ENCODE results near the gene TTC3.
"Not testable (repeated sequence)": the region's sequence is repeated elsewhere in the genome, so short reads cannot be mapped to it uniquely, and the experiment has no call there.

Gene TTC3

DNA sequence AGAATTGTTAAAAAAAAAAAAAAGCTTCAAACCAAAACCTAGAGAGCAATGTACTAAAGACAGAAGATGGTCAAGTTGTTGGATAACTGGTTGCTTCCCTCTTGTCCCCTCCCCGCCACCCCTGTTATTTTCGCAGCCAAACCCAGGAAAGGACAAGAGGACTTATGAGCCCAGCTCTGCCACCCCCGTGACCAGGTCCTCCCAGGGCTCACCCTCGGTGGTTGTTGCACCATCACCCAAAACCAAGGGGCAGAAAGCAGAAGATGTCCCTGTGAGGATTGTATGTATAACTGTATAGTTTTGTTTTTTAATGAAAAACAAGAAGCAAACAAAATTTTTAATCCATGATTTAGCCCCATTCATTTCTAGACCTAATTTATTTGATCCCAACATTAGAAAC is 124.7 kb downstream of the TTC3 start:
- no peak for DNase-seq

DNA sequence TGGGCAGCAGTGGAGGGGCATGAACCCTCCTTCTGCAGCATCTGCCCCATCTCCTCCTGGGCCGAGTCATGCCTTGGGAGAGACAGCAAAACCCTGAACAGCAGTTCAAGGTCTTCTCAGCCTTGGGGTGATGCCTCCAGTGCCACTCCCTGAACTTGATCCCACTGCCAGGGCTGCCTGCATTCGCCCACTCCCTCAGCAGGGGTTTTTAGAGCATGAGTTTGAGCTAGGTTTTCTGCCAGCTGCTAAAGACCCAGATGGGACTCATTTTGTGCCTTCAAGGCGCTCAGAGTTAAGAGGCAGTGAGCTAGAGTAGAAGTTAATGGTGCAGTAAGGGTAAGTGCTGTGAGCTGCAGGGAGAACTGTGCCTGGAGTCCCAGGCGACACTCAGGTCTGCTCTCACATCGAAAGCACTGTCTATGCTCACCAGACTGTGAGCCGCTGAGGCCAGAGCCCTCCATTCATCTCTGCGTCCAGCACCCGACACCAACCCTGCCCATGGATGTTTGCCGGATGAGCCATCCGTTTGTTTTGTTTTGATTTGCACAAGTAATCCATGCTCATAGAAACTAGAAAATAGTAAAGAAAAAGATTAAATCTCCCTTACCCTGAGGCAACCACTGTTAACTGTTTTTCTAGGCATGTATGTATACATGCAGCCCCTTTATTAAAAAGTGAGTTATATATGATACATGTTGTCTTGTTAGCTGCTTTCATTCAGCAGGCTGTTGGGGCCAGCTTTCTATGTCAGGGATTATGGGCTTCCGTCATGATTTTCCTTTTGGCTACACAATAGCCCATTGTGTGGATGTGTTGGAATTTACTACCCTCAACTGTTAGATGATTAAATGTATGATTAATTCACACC is 126.2 kb downstream of the TTC3 start:
- DNase-seq, result no peak

DNA sequence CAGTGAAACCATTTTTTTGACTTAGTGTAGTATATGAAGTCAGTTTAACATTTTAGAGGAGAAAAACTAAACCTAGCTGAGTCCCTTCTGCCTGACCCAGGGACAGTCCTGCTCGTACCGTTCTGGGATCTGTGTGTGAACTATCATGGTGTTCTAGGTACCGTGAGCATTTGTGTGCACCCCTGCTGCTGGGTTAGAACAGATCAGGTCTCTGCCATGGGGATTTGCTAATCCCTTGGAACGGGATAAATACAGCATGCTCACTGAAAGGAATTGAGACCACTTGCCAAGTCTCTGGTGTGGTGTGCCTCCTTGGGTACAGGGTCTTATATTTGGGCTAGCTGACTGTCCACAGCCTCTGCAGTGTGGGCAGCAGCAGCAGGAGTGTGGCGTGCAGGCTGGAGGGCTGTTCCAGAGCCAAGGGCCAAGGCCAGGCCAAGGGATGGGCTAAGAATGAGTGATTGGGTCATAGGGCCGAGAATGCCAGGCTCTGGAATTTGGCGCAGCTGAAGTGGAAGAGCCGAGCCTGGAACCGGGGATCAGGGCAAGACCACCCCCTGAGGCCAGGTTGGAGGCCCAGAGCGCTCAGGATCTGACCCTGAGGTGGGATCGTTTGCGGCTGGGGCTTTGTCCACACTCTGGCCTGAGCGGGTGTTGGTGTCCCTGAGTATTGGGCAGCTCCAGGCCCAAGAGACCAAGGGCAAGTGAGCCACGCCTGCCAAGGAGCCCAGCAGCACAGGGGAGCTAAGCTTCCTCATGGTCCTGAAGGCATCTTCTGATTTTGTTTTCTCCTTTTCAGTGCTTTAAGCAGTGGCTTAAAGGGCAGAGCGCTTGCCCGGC is 127.8 kb downstream of the TTC3 start:
- no peak for DNase-seq

DNA sequence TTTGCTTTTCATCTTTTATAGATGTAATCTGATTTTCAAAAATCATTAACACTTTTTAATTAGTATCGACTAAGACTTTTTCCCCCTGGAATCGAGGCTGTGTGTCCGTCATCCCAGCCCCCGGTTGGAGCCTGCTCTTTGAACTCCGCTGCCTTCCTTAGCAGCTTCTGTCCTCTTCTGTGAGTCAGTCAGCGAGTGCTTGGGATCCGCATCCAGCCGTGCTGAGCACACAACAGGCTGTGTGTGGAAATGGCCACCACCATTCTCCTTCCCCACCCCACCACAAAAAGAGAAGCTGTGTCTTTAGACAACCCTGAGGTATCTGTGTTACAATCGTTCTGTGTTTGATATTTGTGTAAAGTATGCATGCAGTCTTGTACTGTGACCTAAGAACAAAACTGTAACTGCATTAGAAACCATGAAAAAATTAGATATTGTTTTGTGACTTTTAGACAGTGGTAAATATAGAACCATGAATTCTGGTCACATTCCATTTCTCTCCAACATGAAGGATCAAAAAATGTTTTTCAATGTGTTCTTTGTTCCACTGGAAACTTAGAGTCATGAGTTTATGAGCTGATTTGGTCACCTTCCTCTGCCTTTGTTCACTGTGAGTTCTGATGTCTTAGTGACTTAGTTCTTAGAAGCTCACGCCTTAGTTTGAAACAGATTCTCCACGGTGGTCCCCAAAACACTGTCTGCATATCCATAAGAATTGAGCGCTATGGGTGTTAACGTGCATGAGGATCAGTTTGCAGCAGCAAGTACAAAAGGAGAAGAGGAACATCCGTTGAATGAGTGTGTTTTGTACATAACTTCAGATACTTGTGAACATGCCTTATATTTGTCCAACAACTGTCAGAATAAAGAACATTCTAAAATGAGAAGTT is 129.4 kb downstream of the TTC3 start:
- no peak for DNase-seq

DNA sequence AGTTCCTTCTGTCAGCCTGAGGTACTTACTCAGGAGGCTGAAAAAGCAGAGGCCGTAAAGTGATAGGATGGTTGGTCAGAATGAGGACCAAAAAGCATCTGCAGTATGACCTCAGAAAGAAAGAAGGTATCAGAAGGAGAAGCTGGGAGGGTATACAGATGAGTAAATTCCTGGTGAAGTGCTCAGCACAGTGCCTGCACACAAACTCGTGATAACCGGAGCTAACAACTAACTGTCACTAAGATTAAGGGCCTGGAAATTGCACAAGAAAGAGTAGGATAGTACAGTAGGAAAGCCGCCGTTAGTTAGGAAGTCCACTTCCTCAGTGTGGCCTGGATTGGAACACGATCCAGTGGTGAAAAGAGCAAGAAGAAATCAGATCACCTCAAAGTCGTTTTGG is 131.5 kb downstream of the TTC3 start:
- no peak for DNase-seq

DNA sequence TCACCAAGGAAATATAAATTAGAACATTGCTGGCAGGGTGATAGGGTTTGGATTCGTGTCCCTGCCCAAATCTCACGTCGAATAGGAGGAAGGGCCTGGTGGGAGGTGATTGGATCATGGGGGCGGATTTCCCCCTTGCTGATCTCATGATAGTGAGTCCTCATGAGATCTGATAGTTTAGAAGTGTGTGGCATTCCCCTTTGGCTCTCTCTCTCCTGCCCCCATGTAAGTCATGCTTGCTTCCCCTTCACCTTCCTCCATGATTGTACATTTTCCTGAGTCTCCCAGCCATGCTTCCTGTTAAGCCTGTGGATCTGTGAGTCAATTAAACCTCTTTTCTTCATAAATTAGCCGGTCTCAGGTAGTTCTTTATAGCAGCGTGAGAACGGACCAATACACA is 133.4 kb downstream of the TTC3 start:
- DNase-seq, result no peak

DNA sequence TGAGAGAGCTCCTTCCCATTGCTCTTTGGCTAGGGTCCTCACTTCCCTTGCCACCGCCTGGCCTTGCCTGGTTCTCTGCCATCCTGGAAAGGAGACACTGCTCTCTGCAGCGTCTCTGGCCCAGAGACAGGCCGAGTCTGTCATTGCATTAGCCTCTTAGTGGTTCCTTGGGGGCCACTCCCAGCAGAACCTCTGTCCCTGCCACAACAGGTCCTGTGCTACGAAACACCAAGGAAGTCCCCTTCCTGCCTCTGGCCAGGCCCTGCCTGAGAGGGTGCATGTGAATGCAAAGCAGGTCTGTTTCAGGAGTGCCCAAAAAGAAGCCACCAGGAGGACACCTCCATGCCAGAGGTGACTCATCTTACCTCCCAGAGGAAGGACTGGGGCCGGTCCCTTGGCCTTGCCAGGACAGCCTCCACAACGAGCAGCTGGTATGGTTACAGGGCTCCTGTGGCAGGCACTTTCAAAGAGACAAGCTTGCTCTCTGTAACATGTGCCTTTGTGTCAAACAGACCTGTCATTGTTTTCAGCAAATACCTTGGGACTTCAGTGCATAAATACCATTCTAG is 134.5 kb downstream of the TTC3 start:
- DNase-seq, result no peak

DNA sequence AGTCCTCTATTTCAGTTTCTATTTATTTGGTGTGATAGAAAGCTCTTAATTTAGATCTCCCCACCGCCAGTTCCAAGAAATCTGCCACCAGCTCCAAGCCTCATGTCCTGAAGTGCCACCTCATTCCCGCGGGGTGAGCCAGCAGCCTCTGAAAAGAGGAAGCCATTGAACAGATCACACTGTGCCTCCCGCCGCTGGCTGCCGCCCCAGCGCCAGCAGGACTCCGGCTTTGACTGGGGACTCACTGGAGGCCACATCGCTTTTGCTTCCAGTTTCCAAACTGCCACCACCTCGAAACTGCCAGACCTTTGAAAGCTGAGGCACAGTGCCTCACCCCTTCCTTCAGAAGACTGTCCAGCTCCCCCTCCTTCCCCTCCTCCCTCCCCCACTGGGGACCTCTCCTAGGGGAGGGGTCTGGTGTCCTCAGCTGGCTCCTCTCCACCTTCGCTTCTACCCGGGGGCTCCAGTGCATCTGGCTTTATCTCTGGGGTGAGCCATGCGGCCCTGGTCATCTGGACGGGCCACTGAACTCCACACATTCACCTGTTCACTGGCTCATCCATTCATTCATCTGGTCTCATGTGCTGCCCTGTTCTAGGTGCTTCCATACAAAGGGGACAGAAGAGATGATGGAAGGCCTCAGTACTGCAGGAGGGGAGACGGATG is 135.1 kb downstream of the TTC3 start:
- peak in 1 of 2 donors; percentile 64 for DNase-seq

DNA sequence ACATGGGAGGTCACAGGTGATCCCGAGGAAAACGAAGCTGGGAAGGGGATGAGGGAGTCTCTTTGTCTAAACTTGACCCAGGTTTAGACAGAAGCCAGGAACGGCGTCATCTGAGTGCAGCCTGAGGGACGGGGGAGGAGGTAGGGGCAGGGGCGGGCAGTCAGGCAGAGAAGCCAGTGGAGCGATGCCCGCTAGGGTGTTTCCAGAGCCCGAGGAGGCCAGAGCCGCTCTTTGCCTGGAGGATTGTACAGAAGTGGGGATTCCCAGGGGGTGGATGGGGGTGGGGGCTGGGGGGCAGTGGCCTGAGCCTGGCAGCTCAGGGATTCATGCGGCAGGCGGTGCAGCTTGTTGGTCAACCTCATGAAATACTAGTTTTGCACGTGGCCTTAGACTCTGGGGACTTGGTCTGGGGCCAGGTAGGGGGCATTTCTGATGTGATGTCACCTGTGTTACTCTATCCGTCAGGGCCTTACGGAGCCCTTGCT is 135.7 kb downstream of the TTC3 start:
- peak in 1 of 2 donors; percentile 38 for DNase-seq

DNA sequence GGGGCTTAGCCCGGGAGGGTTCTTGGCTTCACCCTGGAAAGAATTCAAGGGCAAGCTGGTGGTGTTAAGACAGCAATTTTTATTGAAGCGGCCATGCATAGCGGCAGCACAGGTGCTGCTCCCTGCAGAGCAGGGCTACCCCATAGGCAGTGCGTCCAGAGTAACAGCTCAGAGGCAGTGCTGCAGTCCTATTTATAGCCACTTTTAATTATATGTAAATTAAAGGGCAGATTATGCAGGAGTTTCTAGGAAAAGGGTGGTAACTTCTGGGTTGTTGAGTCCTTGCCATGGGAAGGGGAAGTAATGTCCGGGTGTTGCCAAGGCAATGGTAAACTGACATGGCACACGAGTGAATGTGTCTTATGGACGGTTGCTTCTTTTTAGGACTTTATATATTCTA is 137.1 kb downstream of the TTC3 start:
- no peak for DNase-seq

DNA sequence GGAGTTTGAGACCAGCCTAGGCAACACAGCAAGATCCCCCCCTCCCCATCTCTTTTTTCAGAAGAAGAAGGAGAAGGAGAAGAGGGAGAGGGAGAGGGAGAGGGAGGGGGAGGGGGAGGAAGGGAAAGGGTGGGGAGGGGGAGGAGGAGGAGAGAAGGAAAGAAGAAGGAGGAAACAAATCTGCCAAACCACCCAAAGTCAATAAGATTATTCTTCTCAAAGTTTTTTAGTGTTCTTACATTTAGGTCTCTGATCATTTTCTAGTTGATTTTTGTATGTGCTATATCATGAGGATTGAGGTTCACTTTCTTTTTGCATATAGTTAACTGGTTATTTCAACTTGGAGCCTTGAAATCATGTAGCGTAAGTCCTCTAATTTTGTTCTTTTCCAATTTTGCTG is 137.7 kb downstream of the TTC3 start:
- no peak for DNase-seq

DNA sequence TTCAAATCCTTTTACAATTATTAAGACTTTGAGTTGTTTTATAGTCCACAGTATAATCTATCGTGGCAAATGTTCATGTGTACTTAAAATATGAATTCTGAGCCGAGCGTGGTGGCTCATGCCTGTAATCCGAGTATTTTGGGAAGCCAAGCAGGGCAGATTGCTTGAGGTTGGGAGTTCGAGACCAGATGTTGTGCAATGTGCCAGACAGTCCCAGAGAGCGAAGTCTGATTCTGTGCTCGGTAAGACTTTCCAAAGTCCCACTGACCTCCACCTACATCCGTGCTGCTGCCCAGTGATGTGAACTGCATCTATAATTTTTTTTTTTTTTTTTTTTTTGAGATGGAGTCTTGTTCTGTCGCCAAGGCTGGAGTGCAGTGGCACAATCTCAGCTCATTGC is 141.9 kb downstream of the TTC3 start:
- no peak for DNase-seq

DNA sequence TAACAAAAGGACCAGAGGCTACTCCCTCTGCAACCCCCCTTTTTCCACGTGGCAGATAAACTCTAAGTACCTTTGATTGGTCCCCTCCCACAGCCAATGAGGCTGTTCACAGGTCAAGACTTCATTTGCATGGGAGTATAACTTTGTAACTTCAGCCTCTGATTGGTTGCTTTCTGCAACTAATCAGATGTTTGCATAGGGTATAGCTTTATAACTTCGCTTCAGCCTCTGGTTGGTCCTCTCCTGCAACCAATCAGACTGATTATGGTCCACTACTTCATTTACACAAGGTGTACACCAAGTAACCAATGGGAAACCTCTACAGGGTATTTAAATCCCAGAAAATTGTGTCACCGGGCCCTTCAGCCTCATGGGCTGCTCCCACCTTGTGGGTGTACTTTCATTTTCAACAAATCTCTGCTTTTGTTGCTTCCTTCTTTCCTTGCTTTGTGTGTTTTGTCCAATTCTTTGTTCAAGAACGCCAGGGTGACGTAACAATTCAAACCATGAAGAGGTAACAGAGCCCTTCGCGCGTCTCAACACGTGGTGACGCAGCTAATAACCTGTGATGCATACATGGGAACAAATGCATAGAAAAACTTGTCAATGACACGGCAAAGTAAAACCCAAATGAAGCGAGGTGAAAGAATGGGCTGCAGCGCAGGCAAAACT is 146.8 kb downstream of the TTC3 start:
- peak; percentile 31 to 36 for DNase-seq

DNA sequence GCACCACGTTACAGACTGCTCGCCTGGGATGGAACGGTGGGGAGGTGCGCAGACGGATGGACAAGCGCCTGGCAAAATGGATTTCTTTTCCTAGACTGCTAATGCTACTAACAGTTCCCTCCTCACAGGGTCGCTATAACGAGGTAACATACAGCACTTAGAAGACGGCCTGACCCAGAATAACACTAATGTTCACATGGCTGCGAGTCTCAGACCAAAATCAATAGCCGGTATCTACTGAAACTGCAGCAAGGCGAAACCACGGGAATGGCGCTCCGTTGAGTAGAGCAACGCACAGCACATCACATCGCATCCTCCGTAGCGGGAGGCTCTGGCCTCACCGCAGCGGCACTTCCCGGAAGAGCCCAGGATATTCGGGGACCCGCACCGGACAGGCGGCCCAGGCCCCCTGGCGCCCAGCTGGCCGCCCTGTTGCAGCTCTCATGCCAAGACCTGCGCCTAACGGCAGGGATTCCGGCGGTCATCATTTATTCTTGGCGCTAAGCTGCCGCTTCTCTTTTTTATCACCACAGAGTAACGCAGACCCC is 147.5 kb downstream of the TTC3 start:
- DNase-seq, result peak in 1 of 2 donors; percentile 12

DNA sequence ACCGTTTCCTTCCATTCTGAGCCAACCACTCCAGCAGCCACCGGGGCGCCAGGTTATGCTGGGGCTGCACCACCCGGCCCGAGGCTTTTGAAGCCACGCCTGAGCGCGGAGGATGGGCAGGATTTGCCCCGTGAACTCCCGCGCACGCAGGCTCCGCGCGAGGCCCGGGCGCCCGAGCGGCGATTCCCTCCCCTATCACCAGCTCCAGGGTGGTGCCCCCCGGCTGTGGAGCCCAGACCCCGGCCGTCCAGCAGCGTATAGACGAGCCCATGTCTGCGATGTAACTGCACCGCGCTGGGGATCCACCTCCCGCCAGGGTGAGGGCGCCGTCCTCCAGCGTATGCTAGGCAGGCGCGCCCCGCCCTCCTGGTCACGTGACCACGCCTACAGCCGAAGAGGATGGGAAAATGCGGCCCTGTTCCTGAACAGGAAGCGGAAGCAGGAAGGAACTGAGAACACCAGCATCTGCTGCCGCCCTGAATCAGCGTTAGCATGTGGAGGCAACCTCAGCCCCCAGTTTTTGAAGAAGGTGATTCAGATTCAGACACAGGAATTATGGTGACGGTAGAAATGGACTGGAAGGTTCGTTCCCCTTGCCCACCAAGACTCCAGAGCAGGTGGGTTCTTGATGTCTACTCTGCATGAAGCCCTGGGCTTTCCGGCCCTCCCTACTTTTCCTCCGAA is 148.1 kb downstream of the TTC3 start:
- peak; percentile 91 to 92 for DNase-seq

DNA sequence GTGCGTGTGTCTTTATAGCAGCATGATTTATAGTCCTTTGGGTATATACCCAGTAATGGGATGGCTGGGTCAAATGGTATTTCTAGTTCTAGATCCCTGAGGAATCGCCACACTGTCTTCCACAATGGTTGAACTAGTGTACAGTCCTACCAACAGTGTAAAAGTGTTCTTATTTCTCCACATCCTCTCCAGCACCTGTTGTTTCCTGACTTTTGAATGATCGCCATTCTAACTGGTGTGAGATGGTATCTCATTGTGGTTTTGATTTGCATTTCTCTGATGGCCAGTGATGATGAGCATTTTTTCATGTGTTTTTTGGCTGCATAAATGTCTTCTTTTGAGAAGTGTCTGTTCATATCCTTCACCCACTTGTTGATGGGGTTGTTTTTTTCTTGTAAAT is 149.2 kb downstream of the TTC3 start:
- not testable (repeated sequence) for DNase-seq

DNA sequence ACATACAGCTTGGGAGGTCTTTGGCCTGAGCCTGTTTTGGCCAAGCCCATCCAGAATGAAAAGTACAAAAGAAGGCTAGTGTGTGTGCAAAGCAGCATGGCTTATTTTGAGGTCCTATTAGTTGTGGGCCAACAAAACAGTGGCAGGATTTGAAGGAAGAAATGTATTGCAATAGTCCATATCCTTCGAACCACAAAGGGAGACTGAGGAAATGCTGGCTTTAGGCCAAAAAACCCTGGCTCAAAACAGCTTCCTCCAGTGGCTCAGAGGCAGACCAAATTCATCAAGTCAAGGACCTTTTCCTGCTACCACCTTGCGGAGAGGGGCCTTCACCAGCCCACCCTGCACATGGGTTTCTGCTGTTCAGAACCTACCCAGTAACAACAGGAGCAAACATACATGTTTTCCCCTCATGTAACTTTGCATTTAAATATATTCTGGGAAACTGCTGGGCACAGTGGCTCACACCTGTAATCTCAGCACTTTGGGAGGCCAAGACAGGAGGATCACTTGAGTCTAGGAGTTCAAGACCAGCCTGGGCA is 150.8 kb downstream of the TTC3 start:
- DNase-seq, result no peak

DNA sequence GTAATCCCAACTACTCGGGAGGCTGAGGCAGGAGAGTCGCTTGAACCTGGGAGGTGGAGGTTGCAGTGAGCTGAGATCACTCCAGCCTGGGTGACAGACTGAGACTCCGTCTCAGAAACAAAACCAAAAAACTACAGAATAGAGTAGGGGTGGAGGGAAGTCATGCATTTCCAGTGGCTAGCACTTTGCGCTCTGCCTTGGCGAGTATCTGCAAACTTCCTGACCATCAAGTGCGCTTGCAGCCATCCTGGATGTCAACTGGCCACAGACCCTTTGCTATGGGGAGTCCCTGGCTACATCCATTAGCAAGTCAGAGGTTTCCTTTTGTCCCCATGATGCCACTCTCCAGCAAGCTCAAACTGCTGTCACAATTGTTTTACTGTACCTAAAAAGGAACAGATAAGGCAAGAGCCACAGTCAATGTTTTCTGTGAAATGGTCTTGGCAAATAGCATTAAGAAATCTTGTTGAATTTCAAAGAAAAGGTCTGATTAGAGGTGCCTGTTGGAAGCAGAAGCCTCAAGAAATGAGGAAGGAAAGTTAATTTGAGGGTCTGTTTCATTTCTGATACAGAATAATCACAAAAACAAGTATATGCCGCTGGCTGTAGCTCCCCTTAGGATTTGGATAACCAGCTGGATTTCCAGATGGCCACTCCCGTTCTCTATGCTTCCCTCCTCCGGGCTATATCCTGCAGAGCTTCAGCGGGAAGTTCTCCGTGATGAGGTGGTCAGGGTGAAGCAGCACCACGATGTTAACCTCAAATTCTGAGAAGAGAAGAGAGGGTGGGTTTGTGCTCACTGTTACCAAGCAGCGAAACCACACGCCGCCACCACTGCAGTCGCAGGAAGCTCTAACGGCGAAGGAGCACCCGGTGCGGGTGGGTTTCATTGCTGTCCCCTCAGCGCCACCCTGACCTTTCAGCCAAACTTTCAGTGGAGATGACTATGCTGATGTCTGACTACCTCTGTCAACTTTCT is 152.1 kb downstream of the TTC3 start:
- DNase-seq, result peak; percentile 43 to 44
